Activated effector memory CD4-positive, alpha-beta T cell treated with Interleukin-2 at 50 U/mL for 16 hours (primary cell): ENCODE results near the gene GRM7.

Source experiments
- DNase-seq: peaks from one replicate; pipeline ENCODE4 v3.0.0-alpha.2; 2020

GRM7 gene

DNA sequence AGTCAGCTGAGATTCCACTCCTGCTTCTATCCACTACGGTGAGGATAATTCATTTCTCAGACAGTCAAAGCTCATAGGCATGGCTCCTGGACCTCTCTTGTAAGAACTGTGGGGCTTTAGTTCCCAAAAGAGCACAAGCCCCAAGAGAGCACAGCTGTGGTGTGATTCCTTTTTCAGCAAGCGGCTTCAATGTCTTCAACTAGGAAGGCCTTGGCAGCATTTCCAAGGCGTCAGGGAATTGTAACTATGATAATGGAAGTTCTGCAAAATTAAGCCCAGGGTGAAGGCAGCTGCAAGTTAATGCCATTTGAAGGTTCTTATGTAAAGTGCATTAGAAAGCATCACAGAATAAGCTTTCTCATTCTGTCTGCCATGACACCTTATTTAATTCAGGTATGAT is 657.1 kb downstream of the GRM7 start:
- DNase-seq: no peak

DNA sequence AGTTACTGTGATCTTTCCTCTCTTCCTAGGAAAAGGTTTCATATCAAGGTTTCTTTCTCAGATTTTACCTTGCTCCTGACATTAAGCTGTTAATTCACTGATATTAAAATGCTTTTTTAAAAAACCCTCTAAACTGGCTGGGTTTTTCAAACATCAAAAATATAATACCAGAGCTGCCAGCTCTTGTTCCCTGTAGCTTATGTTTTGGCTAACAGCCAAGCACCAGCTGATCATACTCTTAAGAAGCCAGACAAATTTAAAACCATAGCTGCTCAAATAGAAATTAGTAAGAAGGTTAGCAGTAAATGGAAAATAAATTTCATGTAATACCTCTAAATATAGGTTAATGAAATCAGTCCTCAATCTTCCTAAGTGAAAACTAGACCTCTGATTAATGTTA is 657.5 kb downstream of the GRM7 start:
- DNase-seq: no peak

DNA sequence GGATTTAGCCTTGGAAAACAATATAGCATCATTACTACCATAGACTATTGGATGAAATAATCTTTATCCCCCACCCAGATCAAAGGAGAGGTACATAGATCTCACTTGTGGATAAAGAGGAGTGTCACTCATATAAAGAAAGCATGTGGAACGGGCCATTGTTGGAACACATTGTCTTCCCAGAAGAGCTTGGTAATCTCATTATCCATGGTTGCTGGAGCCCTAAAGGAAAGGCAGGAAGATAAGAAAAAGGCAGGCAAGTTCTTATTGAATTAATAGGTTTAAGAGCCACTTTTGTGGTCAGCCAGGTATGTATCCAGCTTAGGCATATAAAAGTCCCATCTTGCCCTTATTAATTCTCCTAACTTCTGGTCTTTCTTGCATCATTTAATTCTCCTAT is 659.1 kb downstream of the GRM7 start:
- DNase-seq: no peak

DNA sequence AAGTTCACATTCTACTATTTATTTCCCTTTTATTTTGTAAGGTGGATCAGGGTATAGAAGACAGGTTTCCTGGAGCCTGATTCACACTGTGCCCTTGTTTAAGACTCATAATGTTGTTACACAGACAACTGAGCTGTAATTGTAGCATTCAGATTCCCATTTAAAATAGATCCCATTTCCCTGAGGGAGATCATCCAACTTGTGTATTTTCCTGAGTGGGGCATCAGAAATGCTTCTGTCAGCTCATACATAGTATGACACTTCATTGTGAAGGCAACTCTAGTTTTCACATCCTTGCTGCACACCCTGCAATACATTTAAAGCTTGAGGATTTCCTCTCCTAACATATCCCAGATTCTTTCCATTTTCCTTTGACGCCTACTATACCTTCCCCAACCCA is 659.7 kb downstream of the GRM7 start:
- no peak for DNase-seq

DNA sequence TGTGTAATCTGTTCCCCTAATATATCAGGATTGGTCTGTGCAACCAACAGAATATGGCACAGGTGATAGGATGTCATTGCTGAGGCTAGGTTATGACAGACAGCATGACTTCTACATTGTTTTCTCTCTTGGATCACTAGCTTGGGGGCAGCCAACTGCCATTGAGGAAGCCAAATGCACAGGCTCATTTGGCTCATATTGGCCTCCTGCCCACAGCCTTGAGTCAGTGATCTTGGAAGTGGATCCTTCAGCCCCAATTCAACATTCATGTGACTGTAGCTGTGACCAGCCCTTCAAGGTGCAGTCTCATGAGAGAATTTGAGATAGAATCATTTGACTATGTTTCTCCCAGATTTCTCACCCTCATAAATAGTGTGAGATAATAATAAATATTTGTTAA is 675.6 kb downstream of the GRM7 start:
- no peak for DNase-seq

DNA sequence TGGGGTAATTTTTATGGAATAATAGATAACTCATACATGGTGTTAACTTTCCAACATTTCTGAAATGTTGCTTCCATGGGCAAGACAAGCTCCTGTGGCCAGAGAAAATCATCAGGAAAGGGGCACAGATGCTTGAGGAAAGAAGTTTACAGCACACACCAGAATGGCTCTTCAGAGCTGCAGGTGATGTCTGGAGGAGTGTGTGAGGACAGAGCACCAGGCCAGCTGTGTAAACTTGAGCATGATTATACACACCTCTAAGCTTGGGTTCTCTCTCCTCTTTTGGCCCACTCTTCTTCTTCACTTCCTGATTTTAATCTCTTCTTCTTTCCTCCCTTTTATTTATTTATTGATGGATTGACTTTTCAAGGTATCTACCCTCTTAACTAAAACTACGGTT is 676.0 kb downstream of the GRM7 start:
- DNase-seq: no peak

DNA sequence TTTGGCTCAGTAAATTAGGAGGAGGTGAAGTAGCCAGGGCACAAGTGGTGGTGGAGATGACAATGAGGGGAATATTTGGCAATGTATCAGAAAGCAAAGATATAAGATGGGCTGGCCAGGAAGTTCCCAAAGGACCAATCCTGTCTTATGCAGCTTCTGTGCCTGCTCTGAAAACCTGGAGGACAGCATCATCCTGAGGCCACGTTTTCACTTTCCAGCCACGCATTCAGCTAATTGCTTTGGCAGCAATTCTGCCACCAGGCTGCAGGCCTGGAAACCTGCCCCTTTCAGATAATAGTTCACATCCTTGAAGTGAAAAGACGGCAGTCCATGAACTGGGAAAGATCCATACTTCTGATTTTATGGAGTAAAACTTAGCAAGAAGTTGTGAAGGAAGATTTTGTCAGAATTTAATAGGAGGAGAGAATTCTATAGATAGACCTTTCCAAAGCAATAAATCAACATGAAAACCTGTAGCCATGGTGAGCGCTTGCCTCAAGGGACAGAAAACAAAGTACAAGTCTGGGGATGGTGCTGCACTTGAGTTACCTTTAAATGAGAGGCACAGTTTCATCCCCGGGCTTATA is 682.5 kb downstream of the GRM7 start:
- DNase-seq: no peak

DNA sequence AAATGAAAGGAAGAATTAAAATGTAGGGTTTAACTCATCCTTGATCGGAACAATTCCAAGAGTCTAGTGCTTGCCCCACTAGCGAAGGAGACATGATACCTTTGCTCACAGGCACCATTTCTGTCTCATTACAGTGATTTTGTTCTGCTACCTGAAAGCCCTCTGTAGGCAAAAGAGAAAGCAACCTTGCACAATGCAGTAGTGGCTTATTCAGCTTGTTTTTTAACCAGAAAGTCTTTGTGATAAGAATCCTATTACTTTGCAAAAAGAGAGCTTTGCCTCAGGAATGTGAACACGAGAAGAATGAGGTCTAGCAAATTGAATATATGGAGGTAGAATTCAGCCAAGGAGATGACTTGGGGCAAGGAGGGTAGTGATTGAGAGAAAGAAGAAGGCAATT is 684.4 kb downstream of the GRM7 start:
- DNase-seq: no peak

DNA sequence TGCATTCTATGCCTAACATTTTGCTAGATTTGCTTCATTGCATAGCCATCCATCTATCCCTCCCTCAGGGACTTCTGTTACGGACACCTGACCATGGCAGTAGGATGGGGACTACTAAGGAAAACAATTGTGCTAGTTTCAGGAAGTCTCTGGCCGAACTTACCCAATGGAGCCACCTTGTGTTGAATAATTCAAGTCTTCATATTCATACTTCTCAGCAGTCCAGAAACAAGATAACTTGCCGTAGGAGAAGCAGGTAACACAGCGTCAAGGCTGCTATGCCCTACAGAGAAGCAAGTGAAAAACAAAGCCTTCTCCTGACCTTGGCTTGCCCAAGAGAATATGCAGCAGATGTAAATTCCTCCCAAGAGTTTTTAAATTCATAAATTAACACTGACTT is 685.3 kb downstream of the GRM7 start:
- DNase-seq: no peak

DNA sequence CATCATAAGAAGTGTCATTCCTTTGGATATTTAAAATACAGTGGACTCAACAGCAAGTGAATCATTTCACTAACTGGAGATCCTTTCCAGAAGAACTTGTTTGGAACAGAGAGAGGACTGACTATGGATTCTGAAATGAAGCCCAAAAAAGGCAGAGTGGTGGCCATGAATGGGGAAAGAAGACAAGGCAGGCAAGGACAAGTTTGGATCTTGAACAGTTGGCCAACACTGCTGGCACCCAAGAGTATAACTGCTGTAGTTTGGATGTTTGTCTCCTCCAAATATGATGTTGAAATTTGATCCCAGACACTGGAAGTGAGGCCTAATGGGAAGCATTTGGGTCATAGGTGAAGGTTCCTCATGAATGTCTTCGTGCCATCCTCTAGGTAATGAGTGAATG is 686.9 kb downstream of the GRM7 start:
- no peak for DNase-seq

DNA sequence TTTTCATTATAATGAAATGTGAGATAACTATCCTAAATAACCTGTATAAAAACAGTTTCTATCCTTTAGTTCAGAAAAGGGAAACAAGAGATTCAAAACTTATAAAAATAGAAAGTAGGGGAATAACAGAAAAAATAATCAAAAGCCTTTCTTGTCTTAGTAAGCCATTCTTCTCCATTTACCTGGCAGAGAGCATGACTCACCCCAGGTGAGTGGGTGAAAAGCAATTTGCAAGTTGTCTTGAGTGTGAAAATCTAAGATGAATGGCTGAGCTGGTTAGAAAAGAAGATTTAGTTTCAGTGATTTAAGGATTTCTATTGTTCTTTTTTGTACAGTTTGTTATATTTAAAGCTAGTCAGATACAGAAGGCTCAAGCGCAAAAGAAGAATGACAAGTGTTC is 702.0 kb downstream of the GRM7 start:
- DNase-seq: no peak

DNA sequence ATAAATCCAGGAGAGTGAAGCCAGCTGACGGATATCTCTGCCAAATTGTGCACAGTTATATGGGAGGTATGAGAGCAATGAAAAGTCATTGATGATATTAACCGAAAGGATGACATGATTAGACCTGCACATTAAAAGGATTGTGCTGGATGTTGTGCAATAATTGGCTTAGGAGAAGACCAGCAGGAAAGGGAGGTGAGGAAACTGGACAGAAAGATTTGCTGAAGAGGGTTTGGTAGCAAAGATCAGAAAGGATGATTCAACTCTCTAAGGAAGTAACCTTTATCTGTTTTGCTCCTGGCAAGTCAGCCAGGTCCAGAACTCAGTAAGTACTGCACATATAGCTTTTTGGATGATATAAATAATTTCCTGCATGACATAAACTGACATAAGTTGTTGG is 704.7 kb downstream of the GRM7 start:
- no peak for DNase-seq

DNA sequence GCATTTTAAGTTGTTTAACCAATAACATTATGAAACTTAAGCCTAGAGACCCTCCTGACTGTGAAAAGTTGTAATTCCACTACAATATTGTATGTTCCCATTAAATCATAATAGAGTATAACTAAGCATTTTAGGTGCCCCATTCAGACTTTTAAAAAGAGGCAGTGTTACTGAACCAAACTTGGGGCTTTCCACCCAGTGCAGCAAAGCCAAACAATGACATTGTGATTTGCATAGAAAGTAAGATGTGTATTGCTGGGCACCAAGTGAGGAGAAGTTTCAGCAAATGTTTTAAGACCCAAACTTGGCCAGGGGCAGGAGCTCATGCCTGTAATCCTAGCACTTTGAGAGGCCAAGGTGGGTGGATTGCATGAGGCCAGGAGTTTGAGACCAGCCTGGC is 706.2 kb downstream of the GRM7 start:
- no peak for DNase-seq

DNA sequence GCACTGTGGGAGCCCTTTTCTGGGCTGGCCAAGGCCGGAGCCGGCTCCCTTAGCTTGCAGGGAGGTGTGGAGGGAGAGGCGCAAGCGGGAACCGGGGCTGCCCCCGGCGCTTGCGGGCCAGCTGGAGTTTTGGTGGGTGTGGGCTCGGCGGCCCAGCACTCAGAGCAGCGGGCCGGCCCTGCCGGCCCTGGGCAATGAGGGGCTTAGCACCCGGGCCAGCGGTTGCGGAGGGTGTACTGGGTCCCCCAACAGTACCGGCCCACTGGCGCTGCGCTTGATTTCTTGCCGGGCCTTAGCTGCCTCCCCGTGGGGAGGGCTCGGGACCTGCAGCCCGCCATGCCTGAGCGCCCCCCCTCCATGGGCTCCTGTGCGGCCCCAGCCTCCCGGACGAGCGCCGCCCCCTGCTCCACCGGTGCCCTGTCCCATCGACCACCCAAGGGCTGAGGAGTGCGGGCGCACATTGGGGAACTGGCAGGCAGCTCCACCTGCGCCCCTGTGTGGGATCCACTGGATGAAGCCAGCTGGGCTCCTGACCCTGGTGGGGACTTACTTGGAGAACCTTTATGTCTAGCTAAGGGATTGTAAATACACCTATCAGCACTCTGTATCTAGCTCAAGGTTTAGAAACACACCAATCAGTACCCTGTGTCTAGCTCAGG is 707.7 kb downstream of the GRM7 start:
- DNase-seq: no peak

DNA sequence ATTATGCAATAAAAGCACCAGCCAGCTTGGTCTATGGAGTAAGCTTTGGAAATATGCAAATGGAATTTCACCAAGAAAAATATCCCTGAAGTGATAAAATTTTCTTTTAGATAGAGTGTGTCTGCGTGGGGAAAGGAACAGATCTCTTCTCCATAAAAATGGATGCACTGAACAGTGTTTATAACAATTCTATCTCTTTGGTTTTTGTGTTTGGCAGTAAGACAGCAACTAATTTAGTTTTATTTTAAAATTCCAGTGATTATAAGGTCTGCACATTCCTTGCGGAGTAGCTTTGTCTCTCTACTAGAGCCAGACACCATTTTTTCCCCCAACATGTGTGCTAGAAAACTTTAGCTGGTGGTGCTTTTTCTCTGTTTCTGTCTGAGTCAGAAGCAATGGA is 712.4 kb downstream of the GRM7 start:
- DNase-seq: no peak

DNA sequence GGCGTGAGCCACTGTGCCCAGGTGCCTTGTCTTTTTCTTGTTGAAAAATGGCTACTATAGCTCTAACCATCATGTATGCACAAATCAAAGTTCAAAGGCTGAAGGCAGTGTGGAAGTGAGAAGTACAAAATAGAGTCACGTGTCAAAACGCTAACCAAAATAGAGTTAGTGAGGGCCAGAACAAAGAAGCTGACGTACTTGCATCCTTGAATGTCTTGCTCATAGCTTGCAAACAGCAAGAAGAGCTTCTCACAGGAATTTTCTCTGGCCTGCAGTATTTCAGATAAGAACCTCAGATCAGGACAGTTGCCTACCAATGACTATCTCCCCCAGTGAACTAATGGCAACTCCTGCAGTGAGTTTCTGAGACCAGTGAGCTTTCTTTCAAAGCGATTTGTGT is 713.5 kb downstream of the GRM7 start:
- no peak for DNase-seq

DNA sequence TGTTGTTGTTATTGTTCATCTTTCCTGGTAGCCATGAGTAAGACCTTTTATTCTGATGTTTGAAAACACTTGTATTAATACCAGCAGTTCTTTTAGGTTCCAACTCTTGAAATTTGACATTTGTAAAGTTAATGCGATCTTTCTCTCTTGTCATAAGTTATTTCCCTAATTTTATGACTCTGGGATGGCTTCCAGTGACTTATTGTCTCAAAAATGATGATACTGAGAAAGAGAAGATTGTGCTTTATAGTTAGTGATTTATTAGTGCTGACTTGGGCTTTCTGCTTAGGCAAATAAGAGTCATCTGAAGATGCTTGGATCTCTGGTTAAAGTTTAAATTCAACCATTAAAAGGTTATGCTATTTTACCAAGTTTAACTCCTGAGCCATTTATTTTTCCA is 715.2 kb downstream of the GRM7 start:
- DNase-seq: no peak

DNA sequence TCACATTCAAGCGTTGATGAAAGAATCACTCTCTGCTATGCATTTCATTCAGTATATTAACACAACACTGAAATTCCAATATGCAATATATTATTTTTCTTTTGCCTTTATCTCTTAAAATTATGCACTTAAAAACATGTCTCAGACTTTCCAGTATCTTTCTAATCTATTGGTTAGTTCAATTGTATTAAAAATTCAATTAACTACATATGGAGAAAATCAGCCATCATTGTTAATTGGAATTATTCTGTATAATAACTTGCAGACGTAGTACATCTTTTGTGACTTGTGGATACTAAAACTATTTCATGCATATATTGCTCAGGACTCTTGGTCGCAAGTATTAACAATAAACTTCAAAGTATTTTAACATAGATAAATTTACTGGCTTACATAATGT is 715.6 kb downstream of the GRM7 start:
- DNase-seq: no peak

DNA sequence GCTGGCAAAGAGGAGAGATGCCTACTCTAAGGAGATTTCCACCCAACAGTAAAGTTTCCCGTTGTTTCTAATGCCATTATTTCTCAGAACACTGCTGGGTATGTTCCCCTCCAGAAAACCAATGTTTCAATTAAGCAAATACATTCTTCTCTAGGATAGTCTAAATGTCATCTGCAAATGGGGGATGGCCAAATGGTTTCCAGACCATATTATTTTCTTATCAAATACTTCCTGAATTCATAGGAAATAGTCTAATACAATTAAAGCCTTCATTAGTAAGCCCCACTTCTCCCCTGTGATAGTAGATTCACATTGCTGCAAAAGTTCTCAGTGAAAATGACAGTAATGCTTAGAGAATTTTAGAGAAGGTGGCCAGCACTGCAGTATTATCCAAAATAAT is 716.6 kb downstream of the GRM7 start:
- DNase-seq: no peak

DNA sequence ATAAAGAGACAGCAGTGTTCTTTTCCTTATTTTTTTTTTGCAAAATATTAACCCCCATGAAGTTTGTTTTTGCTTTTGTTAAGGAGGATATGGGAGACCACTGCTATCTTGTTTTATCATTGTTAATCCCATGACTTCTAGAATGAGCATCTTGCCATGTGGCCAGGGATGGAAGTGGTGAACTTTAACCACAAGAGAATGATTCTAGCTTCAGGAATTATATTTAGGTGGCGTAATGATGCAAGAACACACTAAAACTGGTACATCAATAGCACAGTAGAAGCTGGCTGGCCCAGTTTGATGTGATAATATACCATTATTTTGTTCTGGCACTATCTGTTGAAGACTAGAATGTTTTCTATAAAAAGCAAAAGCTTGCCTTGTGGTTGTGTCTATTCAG is 720.9 kb downstream of the GRM7 start:
- DNase-seq: no peak

DNA sequence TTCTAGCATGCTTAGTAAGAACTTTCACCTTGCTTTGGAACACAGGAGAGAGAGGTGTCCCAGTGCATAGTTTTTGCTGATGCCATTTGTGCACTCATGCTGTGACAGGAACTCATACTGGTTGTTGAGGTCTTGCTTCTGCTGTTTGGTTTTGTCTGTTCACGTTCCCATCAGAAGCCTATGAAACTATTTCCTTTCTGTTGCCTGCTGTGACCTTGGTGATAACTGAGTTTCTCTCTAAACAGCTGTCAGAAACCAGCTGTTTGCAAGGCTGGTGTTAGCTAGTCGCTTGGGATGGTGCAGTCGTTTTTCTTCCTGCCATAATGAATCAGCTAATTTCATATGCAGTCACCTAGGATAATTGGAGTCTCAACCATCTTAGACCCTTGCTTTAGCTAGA is 724.1 kb downstream of the GRM7 start:
- no peak for DNase-seq

DNA sequence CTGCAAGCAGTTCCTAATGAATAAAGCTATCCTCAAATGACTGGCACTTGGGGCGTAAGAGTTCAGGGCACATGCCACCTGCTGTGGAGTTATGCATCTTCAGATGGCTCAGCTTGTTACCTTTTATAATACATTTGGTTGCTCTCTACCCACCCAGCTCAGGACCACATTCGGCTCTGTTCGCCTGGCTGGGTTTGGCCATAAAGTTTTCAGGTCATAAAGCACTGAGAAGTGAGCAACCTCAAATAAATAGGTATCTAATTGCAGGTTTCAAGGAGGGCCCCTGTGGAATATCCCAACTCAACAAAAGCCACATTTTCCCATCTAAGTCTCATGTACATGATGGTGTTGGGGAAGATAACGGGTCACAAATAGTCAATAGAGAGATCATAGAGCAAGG is 727.3 kb downstream of the GRM7 start:
- DNase-seq: no peak

DNA sequence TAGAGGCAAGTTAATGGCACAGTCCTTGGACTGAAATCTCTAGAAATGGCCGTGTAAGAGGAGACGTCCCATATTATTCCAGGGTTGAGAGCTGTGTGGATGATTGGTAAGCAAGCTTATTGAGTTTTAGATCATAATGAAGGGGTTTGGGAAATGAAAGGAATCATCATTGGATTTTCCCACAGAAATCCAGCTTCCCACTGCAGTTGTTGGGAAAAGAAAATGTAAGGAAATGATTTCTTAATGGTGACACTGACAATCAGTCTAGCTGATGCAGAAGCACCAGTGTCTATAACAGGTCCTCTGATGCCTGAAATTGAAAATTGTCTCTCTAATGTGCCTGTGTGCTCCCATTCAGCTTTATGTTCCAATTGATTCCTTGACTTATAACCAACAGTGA is 728.6 kb downstream of the GRM7 start:
- DNase-seq: no peak

DNA sequence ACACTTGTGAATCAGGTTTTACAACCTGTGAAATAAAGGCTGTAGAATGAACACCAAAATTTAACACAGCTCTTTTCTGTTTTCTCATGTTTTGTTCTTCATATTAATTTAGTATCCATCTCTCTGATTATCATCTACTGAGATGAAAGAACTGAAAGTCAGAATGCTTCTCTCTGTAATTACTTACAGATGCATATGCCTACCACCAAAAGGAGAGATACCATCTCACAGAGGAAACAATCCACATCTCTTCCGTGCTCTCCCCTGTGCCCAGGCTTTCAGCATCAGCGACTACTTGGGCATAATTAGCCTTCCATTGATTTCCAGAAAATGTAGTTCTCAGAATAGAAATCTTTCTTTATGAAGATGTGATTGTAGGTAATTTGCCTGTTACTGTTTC is 741.4 kb downstream of the GRM7 start:
- DNase-seq: no peak

DNA sequence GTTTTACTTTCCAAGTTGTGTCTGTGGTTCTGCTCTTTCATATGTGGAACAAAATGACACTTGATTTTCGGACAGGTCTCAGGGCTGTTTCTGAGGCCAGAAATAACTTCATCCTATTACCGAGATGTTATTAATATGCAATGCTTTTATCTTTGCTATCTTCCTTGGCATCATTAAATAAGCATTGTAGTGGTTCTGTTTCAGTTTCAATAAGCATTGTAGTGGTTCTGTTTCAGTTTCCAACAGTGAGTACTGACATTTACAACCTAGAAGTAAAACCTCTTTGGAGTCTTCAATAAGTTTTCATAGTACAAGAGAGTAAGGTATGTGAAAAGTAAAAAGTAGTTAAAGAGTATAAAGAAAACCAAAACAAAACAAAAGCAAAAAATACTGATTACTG is 746.2 kb downstream of the GRM7 start:
- no peak for DNase-seq

DNA sequence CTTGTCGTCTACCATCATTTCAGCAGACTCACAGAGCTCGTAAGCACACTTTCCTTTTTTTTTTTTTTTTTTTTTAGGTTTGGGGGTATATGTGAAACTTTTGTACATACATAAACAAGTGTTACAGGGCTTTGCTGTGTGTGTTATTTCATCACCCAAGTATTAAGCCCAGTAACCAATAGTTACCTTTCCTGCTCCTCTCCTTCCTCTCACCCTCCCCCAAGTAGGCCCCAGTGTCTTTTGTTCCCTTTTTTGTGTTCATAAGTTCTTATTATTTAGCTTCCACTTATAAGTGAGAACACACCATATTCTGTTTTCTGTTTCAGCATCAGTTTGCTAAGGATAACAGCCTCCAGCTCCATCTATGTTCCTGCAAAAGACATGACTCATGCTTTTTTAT is 746.8 kb downstream of the GRM7 start:
- DNase-seq: no peak
